Nephron (organoid): ENCODE measurements around the gene FAM78B.

Experiments used
- H3K27ac Mint-ChIP-seq, 3 experiments: 2 replicates each; pipeline ENCODE4 v1.8.0; 2020; ENCODE audit warnings: mixed read lengths in 3 of 3, mild to moderate bottlenecking in 2 of 3, moderate library complexity in 1 of 3
- H3K27me3 Mint-ChIP-seq: 2 replicates; pipeline ENCODE4 v1.8.0; 2021; ENCODE audit warnings: low read depth, mild to moderate bottlenecking, moderate library complexity, mixed read lengths
- H3K36me3 Mint-ChIP-seq: 2 replicates; pipeline ENCODE4 v1.8.0; 2020; ENCODE audit warnings: low read depth, mixed read lengths
- H3K4me1 Mint-ChIP-seq: 2 replicates; pipeline ENCODE4 v1.8.0; 2020; ENCODE audit warnings: mixed read lengths
- H3K4me3 Mint-ChIP-seq, 3 experiments: 2 replicates each; pipeline ENCODE4 v1.8.0; 2020; ENCODE audit warnings: mild to moderate bottlenecking in 3 of 3, mixed read lengths in 3 of 3, moderate library complexity in 2 of 3
- H3K9me3 Mint-ChIP-seq: 2 replicates; pipeline ENCODE4 v1.8.0; 2020; ENCODE audit warnings: mixed read lengths
- CTCF ChIP-seq, 3 experiments: fragments of 200-600 bp; sonication (generic); IDR thresholded peaks; one replicate each; pipeline ENCODE4 v1.5.0; 2021; ENCODE audit warnings: antibody characterized with exemption in 3 of 3; ENCODE audit not compliant: unreplicated experiment in 3 of 3

The FAM78B gene

GRCh38 chr1:166116026-166116425, 50.8 kb downstream of the FAM78B start:
- no peaks in the 10 kb centered on the region for H3K4me1 Mint-ChIP-seq
- H3K27ac Mint-ChIP-seq, result no peak overlapping the region
- H3K9me3 Mint-ChIP-seq, result no peaks in the 10 kb centered on the region
- H3K36me3 Mint-ChIP-seq, result no peaks in the 10 kb centered on the region
- no peaks in the 10 kb centered on the region for H3K27me3 Mint-ChIP-seq
- H3K4me3 Mint-ChIP-seq, result no peak overlapping the region
- TF ChIP-seq CTCF (IDR thresholded peaks at IDR 0.05; ENCODE audit: unreplicated experiment in 3 of 3), result no peak

- no peak overlapping the region for H3K4me3 Mint-ChIP-seq
- H3K27me3 Mint-ChIP-seq, result no peaks in the 10 kb centered on the region
- H3K4me1 Mint-ChIP-seq, result no peaks in the 10 kb centered on the region
Observed at GRCh38 chr1:166114419-166114818, 52.4 kb downstream of the FAM78B start.

GRCh38 chr1:166113630-166114029, 53.2 kb downstream of the FAM78B start:
- Mint-ChIP-seq H3K36me3 (no peaks in the 10 kb centered on the region), H3K27me3 (no peaks in the 10 kb centered on the region), H3K27ac (no peak overlapping the region), H3K9me3 (no peaks in the 10 kb centered on the region), H3K4me3 (no peak overlapping the region), H3K4me1 (no peaks in the 10 kb centered on the region)
- no peak for TF ChIP-seq CTCF (IDR thresholded peaks at IDR 0.05; ENCODE audit: unreplicated experiment in 3 of 3)

More at GRCh38 chr1:166114419-166114818, 52.4 kb downstream of the FAM78B start:
- Mint-ChIP-seq H3K36me3 (no peaks in the 10 kb centered on the region), H3K27ac (no peak overlapping the region), H3K9me3 (no peaks in the 10 kb centered on the region)
- no peak for TF ChIP-seq CTCF (IDR thresholded peaks at IDR 0.05; ENCODE audit: unreplicated experiment in 3 of 3)

GRCh38 chr1:166113031-166113430, 53.8 kb downstream of the FAM78B start:
- TF ChIP-seq CTCF (IDR thresholded peaks at IDR 0.05; ENCODE audit: unreplicated experiment in 3 of 3), result no peak
- no peak overlapping the region for H3K27ac Mint-ChIP-seq
- no peaks in the 10 kb centered on the region for H3K27me3 Mint-ChIP-seq
- H3K4me3 Mint-ChIP-seq, result no peak overlapping the region
- H3K4me1 Mint-ChIP-seq, result no peaks in the 10 kb centered on the region
- no peaks in the 10 kb centered on the region for H3K36me3 Mint-ChIP-seq
- H3K9me3 Mint-ChIP-seq, result no peaks in the 10 kb centered on the region

- no peaks in the 10 kb centered on the region for H3K27me3 Mint-ChIP-seq
- H3K9me3 Mint-ChIP-seq, result no peaks in the 10 kb centered on the region
- no peak for TF ChIP-seq CTCF (IDR thresholded peaks at IDR 0.05; ENCODE audit: unreplicated experiment in 3 of 3)
- H3K4me1 Mint-ChIP-seq, result no peaks in the 10 kb centered on the region
- H3K36me3 Mint-ChIP-seq, result no peaks in the 10 kb centered on the region
- no peak overlapping the region for H3K4me3 Mint-ChIP-seq
- no peak overlapping the region for H3K27ac Mint-ChIP-seq
Observed at GRCh38 chr1:166112425-166112824, 54.4 kb downstream of the FAM78B start.

- H3K27me3 Mint-ChIP-seq, result no peaks in the 10 kb centered on the region
- TF ChIP-seq CTCF (IDR thresholded peaks at IDR 0.05; ENCODE audit: unreplicated experiment in 3 of 3), result no peak
- no peaks in the 10 kb centered on the region for H3K4me1 Mint-ChIP-seq
- no peaks in the 10 kb centered on the region for H3K36me3 Mint-ChIP-seq
- no peak overlapping the region for H3K27ac Mint-ChIP-seq
- peaks cover 2% of the 10 kb centered on the region for H3K9me3 Mint-ChIP-seq
- H3K4me3 Mint-ChIP-seq, result no peak overlapping the region
Observed at GRCh38 chr1:166111430-166111829, 55.4 kb downstream of the FAM78B start.
